NK-92 treated with Interleukin-12 subunit alpha and Interleukin-12 subunit beta, amount 100 ng/mL, for 24 hours (cell line): ENCODE results near the gene CLNK.

Source experiments
- DNase-seq: peaks from one replicate; lab custom pipeline; 2025; lab: John Stamatoyannopoulos, UW

CLNK gene

GRCh38 chr4:10608501-10609219, 75.9 kb downstream of the CLNK start:
- no peak for DNase-seq

- no peak for DNase-seq
Measured at GRCh38 chr4:10607206-10607605, 77.4 kb downstream of the CLNK start.

GRCh38 chr4:10606483-10607155, 77.9 kb downstream of the CLNK start:
- DNase-seq: no peak

- no peak for DNase-seq
Measured at GRCh38 chr4:10605746-10606482, 78.7 kb downstream of the CLNK start.

GRCh38 chr4:10605031-10605430, 79.5 kb downstream of the CLNK start:
- no peak for DNase-seq

GRCh38 chr4:10599574-10599973, 85.0 kb downstream of the CLNK start:
- no peak for DNase-seq

GRCh38 chr4:10598829-10599228, 85.7 kb downstream of the CLNK start:
- DNase-seq: no peak

GRCh38 chr4:10596586-10597290, 87.8 kb downstream of the CLNK start:
- DNase-seq: no peak

GRCh38 chr4:10593130-10593529, 91.4 kb downstream of the CLNK start:
- DNase-seq: no peak

- no peak for DNase-seq
Measured at GRCh38 chr4:10590896-10591295, 93.7 kb downstream of the CLNK start.

- DNase-seq: no peak
Measured at GRCh38 chr4:10589799-10590198, 94.8 kb downstream of the CLNK start.

GRCh38 chr4:10589321-10589720, 95.2 kb downstream of the CLNK start:
- no peak for DNase-seq

GRCh38 chr4:10587697-10588096, 96.9 kb downstream of the CLNK start:
- DNase-seq: no peak

GRCh38 chr4:10587296-10587695, 97.3 kb downstream of the CLNK start:
- DNase-seq: no peak

- no peak for DNase-seq
Measured at GRCh38 chr4:10584042-10584441, 100.5 kb downstream of the CLNK start.

GRCh38 chr4:10582951-10583350, 101.6 kb downstream of the CLNK start:
- no peak for DNase-seq

- DNase-seq: no peak
Measured at GRCh38 chr4:10582059-10582686, 102.4 kb downstream of the CLNK start.

- no peak for DNase-seq
Measured at GRCh38 chr4:10581022-10581421, 103.5 kb downstream of the CLNK start.

GRCh38 chr4:10579648-10580047, 104.9 kb downstream of the CLNK start:
- no peak for DNase-seq

GRCh38 chr4:10577508-10578426, 106.8 kb downstream of the CLNK start:
- DNase-seq: no peak

GRCh38 chr4:10577018-10577417, 107.5 kb downstream of the CLNK start:
- no peak for DNase-seq
